Omental fat pad (tissue), 4 donors: ENCODE measurements around the gene TAS2R14. TPM values are rescaled to one million over a fixed set of nuclear protein-coding genes. Genes with fewer than 3 reads are reported as not detected.

ENCODE experiments used
- ATAC-seq: fragments of 150-250 bp; one replicate; pipeline ENCODE4 v1.9.1; 2016; ENCODE audit warnings: mild to moderate bottlenecking, moderate library complexity; ENCODE audit not compliant: low FRiP score
- DNase-seq: peaks from one replicate; pipeline ENCODE4 v3.0.0-alpha.2; 2019; ENCODE audit warnings: low spot score
- CTCF ChIP-seq, 3 donors: fragments of 450-650 bp; IDR thresholded peaks; one replicate each; pipeline ENCODE4 v1.5.1; 2016 to 2017; ENCODE audit warnings: antibody characterized with exemption in 3 of 3, mild to moderate bottlenecking in 3 of 3, moderate library complexity in 2 of 3
- total RNA-seq, 4 donors: library from RNA; depleted of rRNA; stranded (reverse); fragments of >200 nt; gene quantifications; one replicate each; pipeline ENCODE4 v1.1.0, GENCODE V29; 2016

The TAS2R14 gene
- total RNA-seq, 4 donors from 2014 or later: 1.9 to 8.7 (median 3.0) TPM

DNA sequence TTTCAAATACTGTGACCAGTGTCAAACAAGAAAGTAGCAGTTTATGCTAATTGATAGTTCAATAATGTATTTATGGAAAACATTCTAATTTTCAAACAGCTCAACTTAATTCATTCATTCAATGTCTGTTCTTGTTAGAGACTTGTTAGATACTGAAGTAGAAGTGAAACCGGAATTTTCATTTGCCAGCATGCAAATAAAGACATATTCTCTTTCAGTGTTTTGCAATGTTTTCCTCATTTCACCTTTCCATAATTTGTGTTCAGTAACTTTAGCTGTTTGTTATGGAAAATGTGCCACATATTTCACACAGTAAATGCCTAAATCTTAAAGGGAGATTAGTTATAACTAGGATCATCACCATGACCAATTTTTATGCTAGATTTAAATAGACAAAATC is 26.4 kb upstream of the TAS2R14 start:
- TF ChIP-seq CTCF (IDR thresholded peaks at IDR 0.05): no peak
- ATAC-seq: no peak
- DNase-seq: no peak

DNA sequence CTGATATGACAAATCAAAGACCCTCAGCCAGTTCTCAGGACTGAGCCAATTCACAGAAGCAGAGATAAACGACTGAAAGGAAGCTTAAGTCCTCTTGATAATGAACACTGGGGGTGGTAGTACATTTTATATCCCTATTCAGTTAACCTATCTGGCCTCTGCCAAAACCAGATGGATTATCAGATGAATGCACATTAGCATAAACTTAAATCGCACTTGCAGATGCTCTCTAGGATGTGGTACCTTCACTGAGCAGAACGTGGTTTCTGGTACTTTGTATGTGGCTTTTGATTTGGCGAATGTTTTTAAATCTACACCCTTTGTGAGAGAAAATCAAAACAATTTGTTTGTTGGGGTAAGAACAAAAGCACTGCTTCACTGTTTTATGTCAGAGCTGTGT is 21.1 kb upstream of the TAS2R14 start:
- TF ChIP-seq CTCF (IDR thresholded peaks at IDR 0.05): no peak
- DNase-seq: no peak
- ATAC-seq: no peak

- no peak for TF ChIP-seq CTCF (IDR thresholded peaks at IDR 0.05)
Measured at GRCh38 chr12:10959804-10960203, 20.7 kb upstream of the TAS2R14 start.

GRCh38 chr12:10957741-10958140 is 18.7 kb upstream of the TAS2R14 start:
- no peak for ATAC-seq
- TF ChIP-seq CTCF (IDR thresholded peaks at IDR 0.05): no peak
- DNase-seq: no peak

More at GRCh38 chr12:10959804-10960203, 20.7 kb upstream of the TAS2R14 start:
- DNase-seq (no peak), ATAC-seq (no peak)

GRCh38 chr12:10956085-10956484 is 17.0 kb upstream of the TAS2R14 start:
- TF ChIP-seq CTCF (IDR thresholded peaks at IDR 0.05): no peak
- ATAC-seq: no peak
- DNase-seq: no peak

DNA sequence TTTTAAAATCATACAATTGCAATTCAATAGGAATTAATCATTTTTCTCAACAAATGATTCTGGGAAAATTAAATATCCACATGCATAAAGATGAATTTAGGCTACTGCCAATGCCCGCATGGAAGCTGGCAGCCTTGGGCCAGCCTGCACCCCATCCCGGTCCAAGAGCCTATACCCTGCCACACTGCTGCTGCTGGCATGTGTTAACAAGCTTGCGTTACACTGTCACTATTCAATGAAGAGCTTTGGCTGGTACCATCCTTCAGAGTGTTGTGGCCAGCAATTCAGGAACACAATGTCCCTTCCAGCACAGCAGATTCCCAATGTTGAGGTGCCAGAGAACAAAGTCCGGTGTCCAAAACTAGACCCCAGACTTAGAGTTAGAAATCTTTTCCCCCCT is 13.6 kb upstream of the TAS2R14 start:
- no peak for ATAC-seq
- no peak for TF ChIP-seq CTCF (IDR thresholded peaks at IDR 0.05)
- no peak for DNase-seq

GRCh38 chr12:10943167-10943566 is 4.1 kb upstream of the TAS2R14 start:
- DNase-seq (no peak), ATAC-seq (no peak)
- TF ChIP-seq CTCF (IDR thresholded peaks at IDR 0.05): no peak
